ENCODE measurements around the gene PCDHA12.
A peak's percentile ranks its signal among the peaks of the same experiment; 100 is the strongest.
"Not testable (repeated sequence)": the region's sequence is repeated elsewhere in the genome, so short reads cannot be mapped to it uniquely, and the experiment has no call there.

Gene PCDHA12

DNA sequence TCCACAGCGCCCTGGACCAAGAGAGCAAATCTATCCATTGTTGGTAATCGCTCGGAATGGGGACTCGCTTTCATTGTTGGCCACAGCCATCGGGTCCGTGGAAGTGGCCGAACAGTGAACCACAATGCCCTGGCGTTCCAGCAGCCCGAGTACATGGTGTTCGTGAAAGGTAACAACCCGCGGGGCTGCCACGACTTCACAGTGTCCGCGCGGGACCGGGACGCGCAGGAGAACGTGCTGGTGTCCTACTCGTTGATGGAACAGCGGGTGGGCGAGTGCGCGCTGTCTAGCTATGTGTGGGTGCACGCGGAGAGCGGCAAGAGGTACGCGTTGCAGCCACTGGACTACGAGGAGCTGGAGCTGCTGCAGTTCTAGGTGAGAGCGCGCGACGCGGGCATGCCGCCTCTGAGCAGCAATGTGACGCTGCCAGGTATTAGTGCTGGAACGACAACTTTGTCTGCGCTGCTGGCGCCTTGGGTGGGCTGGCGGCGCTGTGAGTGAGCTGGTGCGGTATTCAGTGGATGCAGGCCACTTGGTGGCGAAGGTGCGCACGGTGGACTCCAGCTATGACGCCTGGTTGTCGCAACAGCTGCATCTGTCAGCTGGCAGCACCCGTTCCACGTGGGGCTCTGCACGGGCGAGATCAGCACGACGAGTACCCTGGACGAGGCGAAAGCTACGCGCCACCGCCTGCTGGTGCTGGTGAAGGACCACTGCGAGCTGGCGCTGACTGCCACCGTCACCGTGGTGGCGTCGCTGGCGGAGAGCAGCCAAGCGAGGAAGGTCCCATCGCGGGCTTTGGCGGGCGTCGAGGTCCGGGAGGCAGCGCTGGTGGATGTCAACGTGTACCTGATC, 12.4 kb upstream of the PCDHA12 start:
- DNase-seq, result no peak

DNA sequence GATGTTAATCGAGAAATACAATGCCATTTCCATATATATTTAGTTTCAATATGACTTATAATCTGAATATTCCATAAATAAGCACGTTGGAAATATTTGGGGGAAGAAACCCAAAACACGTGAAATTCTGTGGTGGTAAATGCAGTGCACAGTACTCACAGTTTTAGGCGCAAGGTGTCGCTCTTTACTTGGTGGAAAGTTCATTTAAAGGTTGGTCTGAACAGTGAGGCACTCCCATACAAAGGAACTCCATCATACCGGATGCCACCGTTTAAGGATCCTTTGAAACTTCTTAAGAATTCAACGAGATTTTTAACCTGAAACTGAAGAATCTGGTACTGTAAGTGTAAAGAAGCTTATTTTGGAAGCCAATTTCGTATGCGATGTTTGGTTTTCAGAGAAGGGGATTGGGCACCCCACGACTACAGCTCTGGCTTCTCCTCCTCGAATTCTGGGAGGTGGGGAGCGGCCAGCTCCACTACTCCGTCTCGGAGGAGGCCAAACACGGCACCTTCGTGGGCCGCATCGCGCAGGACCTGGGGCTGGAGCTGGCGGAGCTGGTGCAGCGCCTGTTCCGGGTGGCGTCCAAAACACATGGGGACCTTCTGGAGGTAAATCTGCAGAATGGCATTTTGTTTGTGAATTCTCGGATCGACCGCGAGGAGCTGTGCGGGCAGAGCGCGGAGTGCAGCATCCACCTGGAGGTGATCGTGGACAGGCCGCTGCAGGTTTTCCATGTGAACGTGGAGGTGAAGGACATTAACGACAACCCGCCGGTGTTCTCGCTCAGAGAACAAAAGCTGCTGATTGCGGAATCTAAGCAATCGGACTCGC, 6.2 kb upstream of the PCDHA12 start, which contains the start of gene PCDHA11:
TSS of gene PCDHA11 (plus strand) at position 237 of the 834 bp plus-strand sequence. CDS start at position 384, 147 bp downstream.
- no peak for DNase-seq

DNA sequence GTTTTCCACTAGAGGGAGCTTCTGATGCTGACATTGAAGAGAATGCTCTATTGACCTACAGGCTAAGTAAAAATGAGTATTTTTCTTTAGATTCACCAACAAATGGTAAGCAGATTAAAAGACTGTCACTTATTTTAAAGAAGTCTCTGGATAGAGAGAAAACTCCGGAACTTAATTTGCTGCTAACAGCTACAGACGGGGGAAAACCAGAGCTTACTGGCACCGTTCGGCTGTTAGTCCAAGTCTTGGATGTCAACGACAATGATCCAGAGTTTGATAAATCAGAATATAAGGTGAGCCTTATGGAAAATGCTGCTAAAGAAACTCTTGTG, 5.6 kb upstream of the PCDHA12 start:
- DNase-seq, result no peak

DNA sequence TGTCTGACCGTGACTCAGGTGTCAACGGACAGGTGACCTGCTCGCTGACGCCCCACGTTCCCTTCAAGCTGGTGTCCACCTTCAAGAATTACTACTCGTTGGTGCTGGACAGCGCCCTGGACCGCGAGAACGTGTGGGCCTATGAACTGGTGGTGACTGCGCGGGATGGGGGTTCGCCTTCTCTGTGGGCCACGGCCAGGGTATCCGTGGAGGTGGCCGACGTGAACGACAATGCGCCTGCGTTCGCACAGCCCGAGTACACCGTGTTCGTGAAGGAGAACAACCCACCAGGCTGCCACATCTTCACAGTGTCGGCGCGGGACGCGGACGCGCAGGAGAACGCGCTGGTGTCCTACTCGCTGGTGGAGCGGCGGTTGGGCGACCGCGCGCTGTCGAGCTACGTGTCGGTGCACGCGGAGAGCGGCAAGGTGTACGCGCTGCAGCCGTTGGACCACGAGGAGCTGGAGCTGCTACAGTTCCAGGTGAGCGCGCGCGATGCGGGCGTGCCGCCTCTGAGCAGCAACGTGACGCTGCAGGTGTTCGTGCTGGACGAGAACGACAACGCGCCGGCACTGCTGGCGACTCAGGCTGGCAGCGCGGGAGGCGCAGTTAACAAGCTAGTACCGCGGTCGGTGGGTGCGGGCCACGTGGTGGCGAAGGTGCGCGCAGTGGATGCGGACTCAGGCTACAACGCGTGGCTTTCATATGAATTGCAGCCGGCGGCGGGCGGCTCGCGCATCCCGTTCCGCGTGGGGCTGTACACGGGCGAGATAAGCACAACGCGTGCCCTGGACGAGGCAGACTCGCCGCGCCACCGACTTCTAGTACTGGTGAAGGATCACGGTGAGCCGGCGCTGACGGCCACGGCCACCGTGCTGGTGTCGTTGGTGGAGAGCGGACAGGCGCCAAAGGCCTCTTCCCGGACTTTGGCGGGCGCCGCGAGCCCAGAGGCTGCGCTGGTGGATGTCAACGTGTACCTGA, 4.6 kb upstream of the PCDHA12 start:
- no peak for DNase-seq

DNA sequence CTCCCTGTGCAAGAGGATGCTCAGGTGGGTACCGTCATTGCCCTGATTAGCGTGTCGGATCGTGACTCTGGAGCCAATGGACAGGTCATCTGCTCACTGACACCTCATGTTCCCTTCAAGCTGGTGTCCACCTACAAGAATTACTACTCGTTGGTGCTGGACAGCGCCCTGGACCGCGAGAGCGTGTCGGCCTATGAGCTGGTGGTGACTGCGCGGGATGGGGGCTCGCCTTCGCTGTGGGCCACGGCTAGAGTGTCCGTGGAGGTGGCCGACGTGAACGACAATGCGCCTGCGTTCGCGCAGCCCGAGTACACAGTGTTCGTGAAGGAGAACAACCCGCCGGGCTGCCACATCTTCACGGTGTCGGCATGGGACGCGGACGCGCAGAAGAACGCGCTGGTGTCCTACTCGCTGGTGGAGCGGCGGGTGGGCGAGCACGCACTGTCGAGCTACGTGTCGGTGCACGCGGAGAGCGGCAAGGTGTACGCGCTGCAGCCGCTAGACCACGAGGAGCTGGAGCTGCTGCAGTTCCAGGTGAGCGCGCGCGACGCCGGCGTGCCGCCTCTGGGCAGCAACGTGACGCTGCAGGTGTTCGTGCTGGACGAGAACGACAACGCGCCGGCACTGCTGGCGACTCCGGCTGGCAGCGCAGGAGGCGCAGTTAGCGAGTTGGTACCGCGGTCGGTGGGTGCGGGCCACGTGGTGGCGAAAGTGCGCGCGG, 1.6 kb downstream of the PCDHA12 start:
- not testable (repeated sequence) for DNase-seq

DNA sequence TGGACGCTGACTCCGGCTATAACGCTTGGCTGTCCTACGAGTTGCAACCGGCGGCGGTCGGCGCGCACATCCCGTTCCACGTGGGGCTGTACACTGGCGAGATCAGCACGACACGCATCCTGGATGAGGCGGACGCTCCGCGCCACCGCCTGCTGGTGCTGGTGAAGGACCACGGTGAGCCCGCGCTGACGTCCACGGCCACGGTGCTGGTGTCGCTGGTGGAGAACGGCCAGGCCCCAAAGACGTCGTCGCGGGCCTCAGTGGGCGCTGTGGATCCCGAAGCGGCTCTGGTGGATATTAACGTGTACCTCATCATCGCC, 2.1 kb downstream of the PCDHA12 start:
- no peak for DNase-seq

DNA sequence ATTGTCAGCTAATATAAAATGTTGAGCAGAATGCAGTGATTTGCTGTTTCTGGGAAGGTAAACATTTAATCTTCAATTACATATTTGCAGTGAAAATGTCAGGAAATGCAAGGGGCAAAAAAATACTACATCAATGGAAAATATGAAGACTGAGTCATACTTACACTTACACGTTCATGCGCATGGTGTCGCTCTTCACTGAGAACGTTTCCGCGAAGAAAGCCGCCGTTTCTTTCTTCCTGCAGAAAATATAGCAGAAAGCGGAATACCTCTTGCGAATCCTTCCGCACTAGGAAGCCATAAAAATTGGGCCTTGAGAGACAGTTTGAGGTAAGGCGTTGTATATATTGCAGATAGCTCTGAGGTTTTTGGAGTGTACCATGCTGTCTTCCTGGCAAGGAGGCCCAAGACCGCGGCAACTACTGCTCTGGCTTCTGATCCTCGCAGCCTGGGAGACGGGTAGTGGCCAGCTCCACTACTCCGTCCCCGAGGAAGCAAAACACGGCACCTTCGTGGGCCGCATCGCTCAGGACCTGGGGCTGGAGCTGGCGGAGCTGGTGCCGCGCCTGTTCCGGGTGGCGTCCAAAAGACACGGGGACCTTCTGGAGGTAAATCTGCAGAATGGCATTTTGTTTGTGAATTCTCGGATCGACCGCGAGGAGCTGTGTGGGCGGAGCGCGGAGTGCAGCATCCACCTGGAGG, 6.9 kb downstream of the PCDHA12 start, which contains the start of gene PCDHA13:
TSS of gene PCDHA13 (plus strand) at position 236 of the 702 bp plus-strand sequence. CDS start at position 381, 145 bp downstream.
- DNase-seq, result no peak

DNA sequence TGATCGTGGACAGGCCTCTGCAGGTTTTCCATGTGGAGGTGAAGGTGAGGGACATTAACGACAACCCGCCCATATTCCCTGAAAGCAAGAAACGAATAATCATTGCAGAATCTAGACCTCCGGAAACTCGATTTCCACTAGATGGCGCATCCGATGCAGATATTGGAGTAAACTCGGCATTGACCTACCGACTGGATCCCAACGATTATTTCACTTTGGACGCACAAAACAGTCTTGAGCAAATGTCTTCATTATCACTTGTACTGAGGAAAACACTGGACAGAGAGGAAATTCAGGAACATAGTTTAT, 7.4 kb downstream of the PCDHA12 start:
- DNase-seq, result no peak

DNA sequence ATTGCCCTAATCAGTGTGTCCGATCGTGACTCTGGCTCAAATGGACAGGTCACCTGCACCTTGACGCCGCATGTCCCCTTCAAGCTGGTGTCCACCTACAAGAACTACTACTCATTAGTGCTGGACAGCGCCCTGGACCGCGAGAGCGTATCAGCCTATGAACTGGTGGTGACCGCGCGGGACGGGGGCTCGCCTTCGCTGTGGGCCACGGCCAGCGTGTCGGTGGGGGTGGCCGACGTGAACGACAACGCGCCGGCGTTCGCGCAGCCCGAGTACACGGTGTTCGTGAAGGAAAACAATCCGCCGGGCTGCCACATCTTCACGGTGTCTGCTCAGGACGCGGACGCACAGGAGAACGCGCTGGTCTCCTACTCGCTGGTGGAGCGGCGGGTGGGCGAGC, 8.3 kb downstream of the PCDHA12 start:
- DNase-seq, result no peak

DNA sequence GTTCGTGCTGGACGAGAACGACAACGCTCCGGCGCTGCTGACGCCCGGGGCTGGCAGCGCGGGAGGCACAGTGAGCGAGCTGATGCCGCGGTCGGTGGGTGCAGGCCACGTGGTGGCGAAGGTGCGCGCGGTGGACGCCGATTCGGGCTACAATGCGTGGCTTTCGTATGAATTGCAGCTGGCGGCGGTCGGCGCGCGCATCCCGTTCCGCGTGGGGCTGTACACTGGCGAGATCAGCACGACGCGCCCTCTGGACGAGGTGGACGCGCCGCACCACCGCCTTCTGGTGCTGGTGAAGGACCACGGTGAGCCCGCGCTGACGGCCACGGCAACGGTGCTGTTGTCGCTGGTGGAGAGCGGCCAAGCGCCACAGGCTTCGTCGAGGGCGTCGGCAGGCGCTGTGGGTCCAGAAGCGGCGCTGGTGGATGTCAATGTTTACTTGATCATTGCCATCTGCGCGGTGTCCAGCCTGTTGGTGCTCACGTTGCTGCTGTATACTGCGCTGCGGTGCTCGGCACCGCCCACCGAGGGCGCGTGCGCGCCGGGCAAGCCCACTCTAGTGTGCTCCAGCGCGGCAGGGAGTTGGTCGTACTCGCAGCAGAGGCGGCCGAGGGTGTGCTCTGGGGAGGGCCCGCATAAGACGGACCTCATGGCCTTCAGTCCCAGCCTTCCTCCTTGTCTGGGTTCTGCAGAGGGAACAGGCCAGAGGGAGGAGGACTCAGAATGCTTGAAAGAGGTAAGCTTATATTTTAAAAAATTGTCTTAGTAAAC, 9.0 kb downstream of the PCDHA12 start:
- DNase-seq, result no peak

DNA sequence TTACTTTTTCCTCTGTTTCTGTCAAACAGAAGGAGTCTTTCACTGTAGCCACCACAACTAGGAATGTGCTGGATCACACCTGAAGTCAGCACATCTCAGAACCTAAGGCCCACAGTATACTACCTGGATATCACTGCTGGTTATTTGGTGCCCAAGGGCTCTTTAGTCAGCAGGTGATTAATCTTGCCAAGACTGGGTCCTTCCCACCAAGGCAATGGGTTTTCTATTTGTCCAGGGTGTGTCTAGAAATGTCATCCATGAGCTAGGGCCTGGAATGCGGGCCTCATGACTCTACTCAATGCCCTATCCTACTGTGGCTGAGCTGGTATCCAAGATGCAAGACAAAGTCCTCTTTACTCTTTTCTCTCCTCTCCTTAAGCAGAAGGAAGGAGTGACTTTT, 41.2 kb downstream of the PCDHA12 start:
- DNase-seq, result no peak

DNA sequence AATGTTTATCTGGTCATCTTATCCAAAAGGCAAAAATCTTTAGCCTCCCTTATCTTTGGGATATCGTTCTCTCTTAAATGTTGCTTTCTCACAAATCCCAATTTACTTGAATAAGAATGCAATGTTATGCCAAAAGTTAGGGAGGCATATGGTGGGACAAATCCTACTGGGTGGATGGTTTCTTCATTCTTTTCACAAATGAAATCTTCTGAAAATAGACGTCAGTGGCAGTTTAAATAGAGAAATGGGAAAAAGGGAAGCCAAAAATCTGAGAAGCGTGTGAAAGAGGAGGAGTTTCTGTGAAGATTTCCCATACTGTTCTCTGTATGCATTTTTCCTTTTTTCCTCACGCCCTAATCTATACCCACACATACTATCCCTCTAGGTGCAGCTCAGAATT, 48.5 kb downstream of the PCDHA12 start:
- DNase-seq, result no peak

DNA sequence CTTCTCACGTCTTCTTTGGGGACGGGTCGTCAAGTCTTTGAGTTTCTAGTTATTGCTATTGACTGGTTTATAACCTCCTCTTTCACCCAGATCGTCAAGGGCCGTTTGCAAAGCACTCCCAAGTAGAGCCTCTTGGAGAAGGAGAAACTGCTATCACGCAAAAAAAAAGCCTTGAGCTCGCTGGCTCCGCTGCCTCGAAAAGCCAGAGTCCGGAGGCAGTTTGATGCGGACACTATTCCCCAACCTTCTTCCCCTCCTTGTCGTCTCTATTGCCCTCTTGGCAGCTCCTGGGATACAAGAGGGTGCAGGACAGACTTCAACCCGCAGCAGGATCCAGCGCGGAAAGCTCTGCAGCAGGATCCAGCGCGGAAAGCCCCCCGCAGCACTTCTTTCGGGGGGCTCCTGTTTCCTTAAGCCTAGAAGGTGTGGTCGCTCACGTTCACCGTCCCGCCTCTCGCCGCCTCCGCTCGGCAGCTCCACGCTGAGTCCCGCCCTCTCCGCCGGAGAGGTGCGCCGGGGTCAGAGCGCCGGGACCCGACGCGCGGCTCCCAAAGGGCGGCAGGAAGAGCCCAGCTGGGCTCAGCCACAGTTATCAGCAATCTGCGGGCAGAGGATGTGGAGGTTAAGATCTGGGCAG, 50.8 kb downstream of the PCDHA12 start, which contains the start of gene PCDHAC1:
TSS of gene PCDHAC1 (plus strand) at position 494 of the 637 bp plus-strand sequence. CDS start 594 bp downstream, outside the sequence.
- no peak for DNase-seq

DNA sequence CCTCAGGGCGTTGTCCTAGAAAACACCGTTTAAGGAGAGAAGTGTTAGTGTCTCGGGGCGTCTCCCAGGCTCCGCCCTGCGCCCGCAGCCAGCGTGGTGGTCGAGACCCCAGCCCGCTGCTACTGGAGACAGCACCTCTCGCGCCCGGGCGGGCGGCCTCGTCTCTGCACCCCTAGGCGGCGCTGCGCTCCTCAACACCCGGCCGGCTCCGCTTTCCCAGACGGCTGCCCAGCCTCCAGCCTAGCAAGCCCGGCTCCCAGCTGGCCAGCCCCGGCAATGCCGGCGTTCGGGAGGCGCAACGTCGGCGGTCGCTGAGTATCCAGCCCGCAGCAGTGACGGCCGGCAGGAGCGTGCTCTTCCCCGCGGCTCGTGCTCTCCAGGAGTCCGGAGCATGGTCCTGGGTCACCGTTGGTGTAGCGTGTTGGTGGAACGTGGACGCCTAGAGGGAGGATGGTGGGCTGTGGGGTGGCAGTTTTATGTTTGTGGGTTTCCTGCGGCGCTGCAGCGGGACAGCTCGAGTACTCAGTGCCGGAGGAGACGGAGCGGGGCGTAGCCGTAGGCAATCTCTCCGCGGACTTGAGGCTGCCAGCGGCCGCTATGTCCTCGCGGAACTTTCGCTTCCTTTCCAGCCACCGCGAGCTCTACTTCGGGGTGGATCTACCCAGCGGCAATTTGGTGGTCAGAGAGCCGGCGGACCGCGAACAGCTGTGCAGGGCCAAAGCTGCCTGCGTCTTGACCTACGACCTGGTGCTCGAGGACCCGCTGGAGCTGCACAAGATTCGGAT, 51.5 kb downstream of the PCDHA12 start:
- peak; percentile 66 for DNase-seq

DNA sequence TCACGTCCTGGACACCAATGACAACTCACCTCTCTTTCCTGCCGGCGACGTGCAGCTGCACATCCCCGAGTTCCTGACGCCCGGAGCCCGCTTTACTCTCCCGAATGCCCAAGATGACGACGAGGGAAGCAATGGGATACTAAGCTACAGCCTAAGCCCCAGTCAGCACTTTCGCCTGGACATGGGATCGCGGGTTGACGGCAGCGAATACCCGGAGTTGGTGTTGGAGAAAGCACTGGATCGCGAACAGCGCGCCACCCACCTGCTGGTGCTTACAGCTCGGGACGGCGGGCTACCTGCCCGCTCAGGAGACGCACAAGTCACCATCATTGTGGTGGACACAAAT, 52.1 kb downstream of the PCDHA12 start:
- DNase-seq, result no peak
